ENCODE results near the gene TFF2. TPM values are rescaled to one million over a fixed set of nuclear protein-coding genes. Genes with fewer than 3 reads are reported as not detected.

Gene TFF2
- total RNA-seq, 4 donors from 2014 or later, result 0.68 TPM; not detected in 3

- no peak for DNase-seq
- intact Hi-C loops (cut with DNase I; ENCODE audit: low total_unique reads) (no loop called here), in situ Hi-C loops (cut with MboI; ENCODE audit: low pct_ligation_motif_present in 1 of 4, low pct_unique_long_range_greater_than_20kb in 1 of 4, low sequenced_read_pairs in 3 of 4) (loop anchor here in 1 of 4 donors (5.0 kb wide), 1 partner anchor 52 kb away; no protein-coding TSS in a partner anchor)
- peaks cover 0 to 21% (median 16%) of the 10 kb centered on the region in 4 donors for H3K4me1 ChIP-seq
- TF ChIP-seq POLR2A (IDR thresholded peaks at IDR 0.05) (no peak), EP300 (IDR thresholded peaks at IDR 0.05; ENCODE audit: low read depth) (no peak), POLR2AphosphoS5 (IDR thresholded peaks at IDR 0.05) (no peak), CTCF (IDR thresholded peaks at IDR 0.05) (no peak)
- no peaks in the 10 kb centered on the region for H3K9me3 ChIP-seq
- no peaks in the 10 kb centered on the region for H3K36me3 ChIP-seq
- H3K4me3 ChIP-seq, result no peak overlapping the region
- WGBS, 2 donors (ENCODE audit: low coverage in 1 of 2), result 65 to 83% methylated on average over 4 to 16 of the region's 16 CpGs
- H3K27me3 ChIP-seq, result no peaks in the 10 kb centered on the region
- no peak overlapping the region for H3K27ac ChIP-seq
Measured at GRCh38 chr21:42373908-42374455, 23.2 kb upstream of the TFF2 start.

GRCh38 chr21:42373196-42373907 lies 22.6 kb upstream of the TFF2 start:
- peaks cover 0 to 21% (median 16%) of the 10 kb centered on the region in 4 donors for H3K4me1 ChIP-seq
- no peak overlapping the region for H3K27ac ChIP-seq
- no peak overlapping the region for H3K4me3 ChIP-seq
- in situ Hi-C loops (cut with MboI; ENCODE audit: low pct_ligation_motif_present in 1 of 4, low pct_unique_long_range_greater_than_20kb in 1 of 4, low sequenced_read_pairs in 3 of 4) (loop anchor here in 1 of 4 donors (5.0 kb wide), 1 partner anchor 51 kb away; no protein-coding TSS in a partner anchor), intact Hi-C loops (cut with DNase I; ENCODE audit: low total_unique reads) (no loop called here)
- no peaks in the 10 kb centered on the region for H3K9me3 ChIP-seq
- TF ChIP-seq POLR2AphosphoS5 (IDR thresholded peaks at IDR 0.05), result no peak
- TF ChIP-seq CTCF (IDR thresholded peaks at IDR 0.05), result no peak
- no peak for TF ChIP-seq EP300 (IDR thresholded peaks at IDR 0.05; ENCODE audit: low read depth)
- TF ChIP-seq POLR2A (IDR thresholded peaks at IDR 0.05), result no peak
- DNase-seq, result no peak
- no peaks in the 10 kb centered on the region for H3K27me3 ChIP-seq
- H3K36me3 ChIP-seq, result no peaks in the 10 kb centered on the region
- WGBS, 2 donors (ENCODE audit: low coverage in 1 of 2), result 70 to 83% methylated on average over 6 to 25 of the region's 25 CpGs

GRCh38 chr21:42370894-42371654 lies 20.3 kb upstream of the TFF2 start:
- Histone ChIP-seq H3K4me3 (no peak overlapping the region), H3K27ac (no peak overlapping the region), H3K27me3 (no peaks in the 10 kb centered on the region), H3K9me3 (no peaks in the 10 kb centered on the region), H3K36me3 (no peaks in the 10 kb centered on the region), H3K4me1 (peaks cover 0 to 32% (median 20%) of the 10 kb centered on the region in 4 donors)
- in situ Hi-C loops (cut with MboI; ENCODE audit: low pct_ligation_motif_present in 1 of 4, low pct_unique_long_range_greater_than_20kb in 1 of 4, low sequenced_read_pairs in 3 of 4), result loop anchor here in 1 of 4 donors (5.0 kb wide), 1 partner anchor 49 kb away; no protein-coding TSS in a partner anchor
- intact Hi-C loops (cut with DNase I; ENCODE audit: low total_unique reads), result no loop called here
- TF ChIP-seq POLR2A (IDR thresholded peaks at IDR 0.05) (no peak), POLR2AphosphoS5 (IDR thresholded peaks at IDR 0.05) (no peak), CTCF (IDR thresholded peaks at IDR 0.05) (no peak), EP300 (IDR thresholded peaks at IDR 0.05; ENCODE audit: low read depth) (no peak)
- WGBS, 2 donors (ENCODE audit: low coverage in 1 of 2), result 76 to 81% methylated on average over 17 to 18 of the region's 18 CpGs
- DNase-seq, result no peak

- DNase-seq, result no peak
- TF ChIP-seq EP300 (IDR thresholded peaks at IDR 0.05; ENCODE audit: low read depth), result no peak
- TF ChIP-seq POLR2AphosphoS5 (IDR thresholded peaks at IDR 0.05), result no peak
- no peak for TF ChIP-seq POLR2A (IDR thresholded peaks at IDR 0.05)
- TF ChIP-seq CTCF (IDR thresholded peaks at IDR 0.05), result no peak
- Histone ChIP-seq H3K36me3 (no peaks in the 10 kb centered on the region), H3K27me3 (no peaks in the 10 kb centered on the region), H3K9me3 (no peaks in the 10 kb centered on the region), H3K4me3 (no peak overlapping the region), H3K4me1 (peaks cover 0 to 25% (median 12%) of the 10 kb centered on the region in 4 donors), H3K27ac (no peak overlapping the region)
- WGBS, 2 donors (ENCODE audit: low coverage in 1 of 2), result 85% methylated on average over 16 of the region's 16 CpGs; no CpG with 5 or more reads in 1 of the 2 donors
- in situ Hi-C loops (cut with MboI; ENCODE audit: low pct_ligation_motif_present in 1 of 4, low pct_unique_long_range_greater_than_20kb in 1 of 4, low sequenced_read_pairs in 3 of 4) (loop anchor here in 1 of 4 donors (5.0 kb wide), 1 partner anchor 48 kb away; no protein-coding TSS in a partner anchor), intact Hi-C loops (cut with DNase I; ENCODE audit: low total_unique reads) (no loop called here)
Measured at GRCh38 chr21:42369821-42370220, 19.0 kb upstream of the TFF2 start.

Data from transverse colon (tissue), 4 donors.